ENCODE measurements around the gene SHPK.
A peak's percentile ranks its signal among the peaks of the same experiment; 100 is the strongest.
"Not testable (repeated sequence)": the region's sequence is repeated elsewhere in the genome, so short reads cannot be mapped to it uniquely, and the experiment has no call there.

The SHPK gene

DNA sequence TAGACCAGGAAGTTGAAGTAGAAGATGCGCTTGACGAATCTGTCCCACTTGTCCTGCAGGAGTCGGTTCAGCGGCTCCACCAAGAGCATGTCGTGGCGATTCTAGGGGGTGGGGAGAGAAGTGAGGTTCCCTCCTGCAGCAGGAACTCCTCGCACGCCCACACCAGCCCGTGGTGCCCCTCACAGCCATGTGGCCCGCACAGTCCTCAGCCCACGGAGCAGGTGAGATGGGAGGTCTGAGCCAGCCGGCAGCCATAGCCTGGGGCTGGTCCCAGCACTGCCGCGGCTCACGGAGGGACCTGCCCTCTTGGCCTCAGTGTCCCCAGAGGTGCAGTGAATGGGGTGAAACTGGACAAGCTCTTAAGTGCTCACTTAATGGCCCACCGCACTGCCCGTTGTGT is 50.2 kb downstream of the SHPK start:
- no peak for DNase-seq

DNA sequence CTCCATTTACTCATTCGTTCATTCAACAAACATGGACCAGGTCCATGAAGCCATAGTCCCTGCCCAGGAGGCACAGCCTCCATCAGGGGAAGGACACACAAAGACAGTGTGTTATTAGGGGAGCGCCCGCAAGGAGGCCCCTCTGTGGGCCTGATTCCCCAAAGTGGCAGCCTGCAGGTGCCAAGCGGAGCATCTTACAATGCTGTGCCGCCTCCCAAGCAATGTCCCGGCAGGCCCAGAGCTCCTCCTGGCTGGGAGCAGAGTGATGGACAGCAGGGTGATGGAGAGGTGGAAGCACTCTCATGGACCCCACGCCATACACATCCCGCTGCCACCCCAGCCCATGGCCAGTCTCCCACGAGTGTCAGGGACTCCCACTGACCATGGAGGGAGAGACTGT is 52.6 kb downstream of the SHPK start:
- DNase-seq, result no peak

DNA sequence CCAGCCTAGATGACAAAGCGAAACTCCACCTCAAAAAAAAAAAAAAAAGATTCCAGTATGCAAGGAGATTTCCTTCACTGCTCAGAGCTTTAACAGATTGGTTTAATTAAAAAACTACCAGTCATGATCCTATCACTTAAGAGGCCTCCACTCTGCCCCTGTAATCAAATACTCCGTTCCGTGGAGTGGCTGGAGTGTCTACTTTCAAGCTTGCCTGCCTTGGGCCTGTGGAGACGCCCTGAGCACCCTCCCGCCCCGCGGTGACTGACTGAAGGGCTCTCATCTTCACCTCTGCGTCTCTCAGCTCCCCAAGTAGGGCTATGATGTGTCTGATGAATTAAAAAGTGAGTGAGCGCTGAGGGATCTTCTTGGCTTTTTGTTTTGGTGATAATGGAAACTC is 53.1 kb downstream of the SHPK start:
- DNase-seq, result no peak

- DNase-seq, result not testable (repeated sequence)
These were observed 57.4 kb downstream of the SHPK start for GRCh38 chr17:3578667-3579066.

GRCh38 chr17:3576970-3577369 is 59.1 kb downstream of the SHPK start:
- DNase-seq, result no peak

DNA sequence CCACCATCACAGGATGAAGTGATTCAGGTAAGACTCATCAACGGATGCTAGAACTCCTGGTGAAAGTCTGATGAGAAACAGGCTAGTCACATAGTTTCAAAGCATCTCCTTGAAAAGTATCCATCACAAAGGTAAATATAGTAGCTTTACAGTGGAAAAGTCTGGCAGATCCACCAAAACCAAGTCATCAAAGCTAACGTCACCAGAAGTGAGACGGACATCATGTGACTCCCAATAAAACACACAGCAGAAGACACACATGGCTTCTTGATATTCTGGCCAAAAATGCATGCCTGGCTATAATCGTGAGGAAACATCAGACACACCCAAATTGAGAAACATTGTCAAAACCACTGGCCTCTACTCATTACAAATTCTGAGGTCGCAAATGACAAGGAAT is 60.5 kb downstream of the SHPK start:
- no peak for DNase-seq

GRCh38 chr17:3574231-3574630 is 61.8 kb downstream of the SHPK start:
- DNase-seq, result no peak

DNA sequence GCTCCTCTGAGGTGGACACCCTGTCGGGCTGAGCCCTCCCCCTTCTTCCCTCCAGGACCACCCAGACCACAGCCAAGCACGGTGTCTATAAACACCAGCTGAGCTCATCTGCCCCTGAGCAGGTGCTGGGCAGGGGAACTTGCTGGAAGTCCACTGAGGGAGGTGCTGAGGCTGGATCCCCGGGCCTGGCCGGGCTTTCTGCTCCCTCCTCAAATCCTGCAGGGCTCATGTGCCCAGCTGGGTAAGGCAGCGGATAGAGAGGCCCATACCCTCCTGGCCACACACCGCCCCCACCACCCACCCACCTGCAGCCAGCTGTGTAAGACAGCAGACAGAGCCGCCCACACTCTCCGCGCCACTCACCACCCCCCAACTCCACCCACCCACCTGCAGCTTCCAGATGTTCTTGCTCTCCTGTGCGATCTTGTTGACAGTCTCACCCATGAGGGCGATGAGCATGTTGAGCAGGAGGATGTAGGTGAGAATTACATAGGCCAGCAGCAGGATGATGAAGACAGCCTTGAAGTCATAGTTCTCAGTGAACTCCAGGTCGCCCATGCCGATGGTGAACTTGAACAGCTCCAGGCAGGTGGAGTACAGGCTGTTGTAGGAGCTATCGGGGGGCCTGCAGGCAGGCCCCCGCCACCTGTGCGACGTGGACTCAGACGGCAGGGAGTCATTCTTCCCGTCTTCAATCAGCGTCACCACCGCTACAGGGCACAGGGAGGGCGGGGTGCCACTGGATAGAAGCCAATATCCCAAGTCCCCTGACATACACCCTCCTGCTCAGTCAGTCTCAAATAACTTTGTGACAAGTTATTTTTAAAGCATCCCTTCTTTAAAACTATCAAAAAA is 62.6 kb downstream of the SHPK start:
- DNase-seq, result no peak

GRCh38 chr17:3572231-3572630 is 63.8 kb downstream of the SHPK start:
- DNase-seq, result no peak

GRCh38 chr17:3571043-3571900 is 64.8 kb downstream of the SHPK start:
- DNase-seq, result no peak

DNA sequence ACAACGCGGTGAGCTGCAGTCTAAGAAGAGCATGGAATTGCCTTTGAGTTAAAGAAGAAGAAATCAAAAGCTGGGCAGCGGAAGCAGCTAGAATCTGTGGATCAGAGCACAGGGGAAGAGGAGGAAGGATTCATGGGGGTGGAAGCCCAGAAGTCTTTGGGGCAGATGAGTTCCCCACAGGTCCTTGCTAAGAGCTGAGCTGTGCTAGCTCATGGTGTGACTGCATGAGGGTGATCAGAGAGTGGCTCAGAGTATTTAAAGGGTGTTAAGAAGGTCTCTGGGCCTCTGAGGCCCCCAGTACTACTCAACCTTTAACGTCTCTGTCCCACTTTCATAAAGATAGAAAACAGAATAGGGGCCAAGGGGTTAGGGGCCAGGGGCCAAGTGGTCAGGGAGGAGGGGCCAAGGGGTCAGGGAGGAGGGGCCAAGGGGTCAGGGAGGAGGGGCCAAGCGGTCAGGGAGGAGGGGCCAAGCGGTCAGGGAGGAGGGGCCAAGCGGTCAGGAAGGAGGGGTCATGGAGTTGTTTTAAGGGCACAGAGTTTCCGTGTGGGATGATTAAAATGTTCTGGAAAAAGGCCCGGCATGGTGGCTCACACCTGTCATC is 66.4 kb downstream of the SHPK start:
- DNase-seq, result no peak

GRCh38 chr17:3566551-3566950 is 69.5 kb downstream of the SHPK start:
- DNase-seq, result no peak

DNA sequence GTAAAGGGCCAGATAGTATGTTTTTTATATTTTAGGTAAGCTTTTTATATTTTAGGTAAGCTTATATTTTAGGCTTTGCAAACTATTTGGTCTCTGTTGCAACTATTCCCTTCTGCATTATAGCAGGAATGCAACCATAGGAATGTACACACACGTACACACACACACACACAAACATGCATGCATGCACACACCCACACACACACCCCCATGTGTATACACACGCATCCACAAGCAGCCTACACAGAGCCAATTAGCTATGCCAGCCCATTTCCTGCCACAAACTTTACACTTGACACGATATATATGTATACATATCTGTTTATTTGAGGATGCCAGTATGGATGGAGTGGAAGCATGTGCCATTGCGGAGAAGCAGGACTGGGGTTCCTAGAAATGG is 70.9 kb downstream of the SHPK start:
- DNase-seq, result no peak

- not testable (repeated sequence) for DNase-seq
These were observed 71.8 kb downstream of the SHPK start for GRCh38 chr17:3564241-3564640.

- no peak for DNase-seq
These were observed 76.8 kb downstream of the SHPK start for GRCh38 chr17:3559270-3559645.

GRCh38 chr17:3558603-3559269 is 77.3 kb downstream of the SHPK start:
- peak; percentile 29 to 45 for DNase-seq

Measured in stimulated activated CD4-positive, alpha-beta T cell treated with anti-CD3 and anti-CD28 coated beads, Interleukin-2, amount 100 ng/mL, for 48 hours (primary cell).